ENCODE data around the gene ASB3. TPM values are rescaled to one million over a fixed set of nuclear protein-coding genes. Genes with fewer than 3 reads are reported as not detected.

ASB3 gene
- total and polyA plus RNA-seq, 9 of the 15 experiments (the other 6 are each of a cell fraction or from before 2014, with no cell fraction given) = 13.6 to 35.3 (median 18.7) TPM

GRCh38 chr2:53725662-53726061 is 61.1 kb downstream of the ASB3 start (continued):
- TF ChIP-seq TEAD2 (tag; IDR thresholded peaks at IDR 0.05) (no peak), MED1 (CRISPR knock-in tag; IDR thresholded peaks at IDR 0.05; ENCODE audit: borderline replicate concordance) (no peak), GABPB2 (CRISPR knock-in tag; conservative IDR thresholded peaks at IDR 0.05) (no peak), PTRF (tag; IDR thresholded peaks at IDR 0.05) (no peak), HCFC1 (IDR thresholded peaks at IDR 0.05; ENCODE audit: low read depth, low read length) (no peak), MYBL2 (IDR thresholded peaks at IDR 0.05; ENCODE audit: low read depth) (no peak), MYBL2 (CRISPR knock-in tag; IDR thresholded peaks at IDR 0.05; ENCODE audit: borderline replicate concordance) (no peak)

- FAIRE-seq = no peak
- POLR2A ChIA-PET = no interaction called here
- H3K27ac ChIP-seq (ENCODE audit: extremely low read depth, low read depth, low read length) = no peak overlapping the region
- 0 out of 2 replicates have a peak, but pooled peaks cover 2% of the 10 kb centered on the region for H3K9me3 ChIP-seq (replicated peaks; ENCODE audit: control insufficient read depth, insufficient read depth, low read depth, low read length)
- CTCF ChIA-PET (ENCODE audit: low intra/inter-chr PET ratio) = no interaction called here
- H3K4me1 ChIP-seq (replicated peaks in 1 of 2; ENCODE audit: control insufficient read depth in 2 of 2, insufficient read depth in 2 of 2, low read length in 2 of 2) = no peaks in the 10 kb centered on the region
- 73% methylated on average over 2 of the region's 2 CpGs for WGBS (ENCODE audit: insufficient coverage, low coverage, missing lambda C conversion rate)
- no peaks in the 10 kb centered on the region for H4K20me1 ChIP-seq (replicated peaks; ENCODE audit: control insufficient read depth, insufficient read depth, low read length)
- no peaks in the 10 kb centered on the region for H3K9me1 ChIP-seq (ENCODE audit: control insufficient read depth, insufficient read depth, low read length)
- DNase-seq (ENCODE audit: extremely low read depth in 1 of 4, low spot score in 3 of 4) = no peak
- H3K36me3 ChIP-seq (ENCODE audit: control insufficient read depth, insufficient read depth, low read length) = peaks cover 4% of the 10 kb centered on the region; the same call in 1 of the 3 replicates
- intact Hi-C loops (cut with micrococcal nuclease) = no loop called here
- no peaks in the 10 kb centered on the region for H3K79me2 ChIP-seq (ENCODE audit: control insufficient read depth, insufficient read depth, low read length)
- H2AFZ ChIP-seq (ENCODE audit: low read depth, low read length) = no peak overlapping the region
- no peaks in the 10 kb centered on the region for H3K27me3 ChIP-seq (ENCODE audit: control insufficient read depth in 2 of 2, insufficient read depth in 2 of 2, low read length in 2 of 2)
- BruUV-seq (replicated peaks) = no TSS peak
- in situ Hi-C loops (cut with MboI) = no loop called here
- H3K4me3 ChIP-seq = no peak overlapping the region
- no peak overlapping the region for H3K4me2 ChIP-seq (ENCODE audit: insufficient read depth, low read length)
- no peak for ATAC-seq
- H3K9ac ChIP-seq (ENCODE audit: insufficient read depth in 1 of 2, low read depth in 2 of 2, low read length in 2 of 2) = no peak overlapping the region
- no peak for TF ChIP-seq ZNF586 (CRISPR knock-in tag; conservative IDR thresholded peaks at IDR 0.05)
- TF ChIP-seq JUND (IDR thresholded peaks at IDR 0.05; ENCODE audit: borderline replicate concordance, low read depth, low read length) = no peak
- no peak for TF ChIP-seq JUND (tag; IDR thresholded peaks at IDR 0.05; ENCODE audit: borderline replicate concordance, low read depth, low read length)
- no peak for TF ChIP-seq ZNF408 (CRISPR knock-in tag; IDR thresholded peaks at IDR 0.05; ENCODE audit: low read depth)
- TF ChIP-seq ZNF589 (CRISPR knock-in tag; IDR thresholded peaks at IDR 0.05; ENCODE audit: low read depth) = no peak
- no peak for TF ChIP-seq GATAD2B (IDR thresholded peaks at IDR 0.05; ENCODE audit: borderline replicate concordance)
- TF ChIP-seq STAT5B (CRISPR knock-in tag; IDR thresholded peaks at IDR 0.05) = no peak
- no peak for TF ChIP-seq PYGO2 (tag; IDR thresholded peaks at IDR 0.05)
- no peak for TF ChIP-seq SIN3B (IDR thresholded peaks at IDR 0.05; ENCODE audit: low read depth)
- no peak for TF ChIP-seq ZBTB1 (CRISPR knock-in tag; IDR thresholded peaks at IDR 0.05; ENCODE audit: borderline replicate concordance, low read depth)
- no peak for TF ChIP-seq ZNF395 (CRISPR knock-in tag; IDR thresholded peaks at IDR 0.05)
- no peak for TF ChIP-seq FOXJ3 (CRISPR knock-in tag; IDR thresholded peaks at IDR 0.05)
- TF ChIP-seq ARID3B (CRISPR knock-in tag; IDR thresholded peaks at IDR 0.05; ENCODE audit: borderline replicate concordance) = no peak
- TF ChIP-seq ZNF644 (tag; IDR thresholded peaks at IDR 0.05; ENCODE audit: low read depth) = no peak
- no peak for TF ChIP-seq BRD9 (IDR thresholded peaks at IDR 0.05; ENCODE audit: low read depth, partially characterized antibody)
Measured at GRCh38 chr2:53724536-53724935, 62.2 kb downstream of the ASB3 start.
